ENCODE results near the gene OR10H2.

DNA sequence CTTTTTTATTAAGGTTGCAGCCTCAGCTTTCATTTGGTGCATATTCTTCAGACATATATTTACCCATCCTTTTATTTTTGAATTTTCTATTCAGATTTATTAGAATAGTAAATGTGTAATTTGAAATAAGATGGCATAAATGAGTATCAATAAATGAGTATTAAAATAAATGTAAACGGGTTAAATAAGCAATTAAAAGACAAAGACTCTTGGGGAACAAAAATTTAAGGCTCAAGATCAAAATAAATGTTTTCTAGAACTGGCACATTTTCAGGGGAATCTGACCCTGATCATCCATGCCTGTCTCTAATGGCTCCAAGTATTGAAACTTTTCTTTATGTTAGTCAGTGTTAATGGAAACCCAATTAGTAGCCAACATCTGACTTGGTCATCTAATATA, 13.0 kb downstream of the OR10H2 start:
- no peak for TF ChIP-seq POLR2A (IDR thresholded peaks at IDR 0.05)
- TF ChIP-seq, protein P1, sequence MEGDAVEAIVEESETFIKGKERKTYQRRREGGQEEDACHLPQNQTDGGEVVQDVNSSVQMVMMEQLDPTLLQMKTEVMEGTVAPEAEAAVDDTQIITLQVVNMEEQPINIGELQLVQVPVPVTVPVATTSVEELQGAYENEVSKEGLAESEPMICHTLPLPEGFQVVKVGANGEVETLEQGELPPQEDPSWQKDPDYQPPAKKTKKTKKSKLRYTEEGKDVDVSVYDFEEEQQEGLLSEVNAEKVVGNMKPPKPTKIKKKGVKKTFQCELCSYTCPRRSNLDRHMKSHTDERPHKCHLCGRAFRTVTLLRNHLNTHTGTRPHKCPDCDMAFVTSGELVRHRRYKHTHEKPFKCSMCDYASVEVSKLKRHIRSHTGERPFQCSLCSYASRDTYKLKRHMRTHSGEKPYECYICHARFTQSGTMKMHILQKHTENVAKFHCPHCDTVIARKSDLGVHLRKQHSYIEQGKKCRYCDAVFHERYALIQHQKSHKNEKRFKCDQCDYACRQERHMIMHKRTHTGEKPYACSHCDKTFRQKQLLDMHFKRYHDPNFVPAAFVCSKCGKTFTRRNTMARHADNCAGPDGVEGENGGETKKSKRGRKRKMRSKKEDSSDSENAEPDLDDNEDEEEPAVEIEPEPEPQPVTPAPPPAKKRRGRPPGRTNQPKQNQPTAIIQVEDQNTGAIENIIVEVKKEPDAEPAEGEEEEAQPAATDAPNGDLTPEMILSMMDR (IDR thresholded peaks at IDR 0.05), result no peak
